Measurements from ENCODE around the gene UBE2I. TPM values are rescaled to one million over a fixed set of nuclear protein-coding genes. Genes with fewer than 3 reads are reported as not detected.

UBE2I gene
- total RNA-seq, 1 experiment from 2014 or later, result 290 TPM

GRCh38 chr16:1286513-1287094, 22.8 kb upstream of the UBE2I start:
- no peak overlapping the region for H3K27ac ChIP-seq (ENCODE audit: insufficient read length, low read depth, low read length)

More at GRCh38 chr16:1286513-1287094, 22.8 kb upstream of the UBE2I start:
- no peaks in the 10 kb centered on the region for H3K79me1 ChIP-seq (ENCODE audit: insufficient read depth, low read depth, low read length, poor library complexity, severe bottlenecking)
- H3K27me3 ChIP-seq (ENCODE audit: insufficient read depth, low read length), result peaks cover 7% of the 10 kb centered on the region; the same call in 1 of the 2 replicates
- no peaks in the 10 kb centered on the region; the same call in 1 of the 2 replicates for H3K4me1 ChIP-seq (ENCODE audit: insufficient read depth, low read length)
- H3T11ph ChIP-seq (ENCODE audit: low read length), result no peak overlapping the region
- H2BK15ac ChIP-seq (ENCODE audit: low read depth, low read length), result no peak overlapping the region
- no peak overlapping the region for H3K23ac ChIP-seq (ENCODE audit: insufficient read length, low read depth, low read length)
- H3K9me3 Mint-ChIP-seq, result no peaks in the 10 kb centered on the region
- no peak overlapping the region for H4K91ac ChIP-seq (ENCODE audit: insufficient read length, low read depth, low read length)
- H2BK120ac ChIP-seq (ENCODE audit: low read depth, low read length, poor library complexity, severe bottlenecking), result no peak overlapping the region
- no peak overlapping the region for H4K5ac ChIP-seq (ENCODE audit: insufficient read length, low read depth, low read length)
- H3K9ac ChIP-seq (ENCODE audit: extremely low read depth, insufficient read length, low read length), result no peak overlapping the region
- H2BK12ac ChIP-seq (ENCODE audit: insufficient read length, low read depth, low read length), result no peak overlapping the region
- H2AK5ac ChIP-seq (ENCODE audit: insufficient read length, low read length), result no peak overlapping the region
- H3K4ac ChIP-seq (ENCODE audit: low read depth, low read length), result no peak overlapping the region
- no peak overlapping the region for H3K14ac ChIP-seq (ENCODE audit: insufficient read depth, low read length)
- H3K4me1 Mint-ChIP-seq, result peaks cover 26 to 42% of the 10 kb centered on the region in 2 experiments
- H3K27me3 Mint-ChIP-seq (ENCODE audit: low read depth), result peaks cover 73% of the 10 kb centered on the region
- no peak overlapping the region for H3K18ac ChIP-seq (ENCODE audit: insufficient read length, low read depth, low read length)
- H3K27ac Mint-ChIP-seq, result peak overlapping the region in 1 of 3 experiments; percentile 48; a peak in 1 of 7 replicates
- no peak overlapping the region for H3K56ac ChIP-seq (ENCODE audit: insufficient read length, low read depth, low read length)
- H2BK5ac ChIP-seq (ENCODE audit: insufficient read length, low read length), result no peak overlapping the region
- H4K8ac ChIP-seq (replicated peaks; ENCODE audit: insufficient read length, low read depth, low read length), result no peak overlapping the region
- no peak overlapping the region for H2AFZ ChIP-seq (ENCODE audit: low read length)
- H3K9me3 ChIP-seq (ENCODE audit: control insufficient read depth, low read depth, low read length), result no peaks in the 10 kb centered on the region
- no peak for TF ChIP-seq CTCF (conservative IDR thresholded peaks at IDR 0.05)
- no peak for DNase-seq
- H3K4me3 Mint-ChIP-seq, result no peak overlapping the region
- H4K20me1 ChIP-seq (ENCODE audit: control insufficient read depth, insufficient read depth, insufficient read length), result no peaks in the 10 kb centered on the region
- WGBS (ENCODE audit: extremely low coverage, insufficient read length, low lambda C conversion rate), result no CpG with 5 or more reads among the region's 25 CpGs
- no peaks in the 10 kb centered on the region for H3K36me3 Mint-ChIP-seq (ENCODE audit: insufficient read depth in 1 of 3, low read depth in 3 of 3)
- H3K79me2 ChIP-seq (ENCODE audit: insufficient read depth, low read length), result no peaks in the 10 kb centered on the region
- H3K23me2 ChIP-seq (ENCODE audit: insufficient read length, low read depth, low read length, poor library complexity, severe bottlenecking), result no peaks in the 10 kb centered on the region
- no peak overlapping the region for H3K4me2 ChIP-seq (ENCODE audit: insufficient read depth, insufficient read length, low read length)
- H2BK20ac ChIP-seq (ENCODE audit: low read depth, low read length, poor library complexity, severe bottlenecking), result no peak overlapping the region

All from H9 (cell line).